Head of caudate nucleus (tissue), 42 donors: Measurements from ENCODE around the gene MRPL20.

Experiments
- DNase-seq, 42 donors: peaks; one replicate each; pipeline versions ENCODE4 v3.0.0 to v3.0.0-alpha.2; 2020 to 2021; ENCODE audit warnings: mixed read lengths in 7 of 42
- intact Hi-C: fragments of 100-400 bp; cut with DNase I; formaldehyde crosslinking; loops from one replicate; pipeline ENCODE4 v1.15.0; 2022

MRPL20 gene

GRCh38 chr1:1358433-1359271, 48.4 kb downstream of the MRPL20 start, which contains the start of gene MXRA8:
Gene MXRA8, minus strand, starts transcription at chr1:1358555. Its CDS starts 51 bp downstream, at chr1:1358504.
- DNase-seq, result peak in 8 of 42 donors; percentile 17 to 63 (median 47)
- intact Hi-C loops, result no loop called here

- peak in 1 of 42 donors; percentile 11 for DNase-seq
- intact Hi-C loops, result no loop called here
Observed at GRCh38 chr1:1357871-1358432, 49.1 kb downstream of the MRPL20 start.

- no peak for DNase-seq
- intact Hi-C loops, result no loop called here
Observed at GRCh38 chr1:1356796-1357401, 50.2 kb downstream of the MRPL20 start.

- intact Hi-C loops, result no loop called here
- no peak for DNase-seq
Observed at GRCh38 chr1:1356166-1356795, 50.8 kb downstream of the MRPL20 start.

GRCh38 chr1:1355416-1355815, 51.7 kb downstream of the MRPL20 start:
- DNase-seq, result peak in 2 of 42 donors; percentile 27 to 35
- intact Hi-C loops, result no loop called here

GRCh38 chr1:1354271-1355247, 52.5 kb downstream of the MRPL20 start:
- intact Hi-C loops, result no loop called here
- peak in 2 of 42 donors; percentile 6 to 23 for DNase-seq

- DNase-seq, result peak in 2 of 42 donors; percentile 3 to 23
Observed at GRCh38 chr1:1353389-1354151, 53.5 kb downstream of the MRPL20 start.

GRCh38 chr1:1352786-1353388, 54.2 kb downstream of the MRPL20 start:
- intact Hi-C loops, result no loop called here
- peak in 1 of 42 donors; percentile 22 for DNase-seq

More at GRCh38 chr1:1353389-1354151, 53.5 kb downstream of the MRPL20 start:
- intact Hi-C loops, result no loop called here
